Activated CD4-positive, alpha-beta T cell treated with anti-CD3 and anti-CD28 coated beads, Interleukin-2, amount 50 U/mL, for 48 hours (primary cell): ENCODE data around the gene TSNAXIP1.
"Not testable (repeated sequence)": the region's sequence is repeated elsewhere in the genome, so short reads cannot be mapped to it uniquely, and the experiment has no call there.

Experiments used
- DNase-seq, 2 experiments: peaks; one replicate each; pipeline ENCODE4 v3.0.0-alpha.2; 2020

The TSNAXIP1 gene

DNA sequence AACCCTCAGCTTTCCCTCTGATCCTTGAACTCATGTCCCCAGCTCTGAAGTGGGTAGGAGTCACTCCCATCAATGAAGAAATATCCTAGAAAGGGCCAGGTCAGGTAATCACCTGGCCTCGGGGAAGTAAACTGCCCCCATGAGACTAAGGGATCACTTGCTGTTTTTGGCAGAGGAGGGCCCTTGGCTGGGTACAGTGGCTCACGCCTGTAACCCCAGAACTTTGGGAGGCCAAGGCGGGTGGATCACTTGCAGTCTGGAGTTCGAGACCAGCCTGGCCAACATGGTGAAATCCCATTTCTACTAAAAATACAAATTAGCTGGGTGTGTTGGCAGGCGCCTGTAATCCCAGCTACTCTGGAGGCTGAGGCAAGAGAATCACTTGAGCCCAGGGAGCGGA is 57.4 kb downstream of the TSNAXIP1 start:
- not testable (repeated sequence) for DNase-seq

DNA sequence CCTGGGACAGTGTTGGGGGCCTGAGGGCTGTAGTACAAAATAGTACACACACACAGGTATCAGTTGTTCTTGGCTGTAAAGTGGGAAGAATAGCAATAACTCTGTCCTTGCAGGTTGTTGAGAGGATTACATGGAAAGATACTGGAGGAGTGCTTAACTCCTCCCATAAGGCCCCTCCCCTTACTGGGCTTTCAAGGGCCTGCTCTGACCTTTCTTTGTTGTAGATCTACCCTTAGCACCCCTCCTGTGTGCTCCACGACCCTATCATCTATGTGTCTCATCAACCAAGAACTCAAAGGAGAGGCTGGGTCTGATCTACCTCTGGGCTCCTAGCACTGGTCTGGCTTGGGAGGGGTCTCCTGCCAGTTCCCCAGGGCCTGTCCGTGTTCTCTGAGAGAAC is 57.9 kb downstream of the TSNAXIP1 start:
- DNase-seq = no peak

DNA sequence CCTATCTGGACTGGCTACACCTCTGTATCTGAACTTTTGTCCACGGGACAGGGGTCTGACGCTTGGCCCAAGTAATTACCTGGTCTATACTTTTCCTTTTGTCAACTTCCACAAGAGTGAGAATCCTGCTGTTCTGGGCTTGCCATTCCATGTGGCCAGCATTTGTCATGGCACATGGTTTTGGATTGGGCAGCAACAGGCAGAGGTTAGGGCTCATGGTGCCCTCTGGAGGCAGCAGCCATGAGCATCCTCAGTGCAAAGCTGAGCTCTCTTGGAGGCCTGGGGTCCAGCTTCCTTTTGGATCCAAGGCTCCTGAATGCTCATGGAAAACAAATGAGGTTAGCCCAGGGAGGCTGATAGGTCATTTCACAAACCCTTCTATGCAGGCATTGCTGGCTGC is 58.6 kb downstream of the TSNAXIP1 start:
- no peak for DNase-seq

DNA sequence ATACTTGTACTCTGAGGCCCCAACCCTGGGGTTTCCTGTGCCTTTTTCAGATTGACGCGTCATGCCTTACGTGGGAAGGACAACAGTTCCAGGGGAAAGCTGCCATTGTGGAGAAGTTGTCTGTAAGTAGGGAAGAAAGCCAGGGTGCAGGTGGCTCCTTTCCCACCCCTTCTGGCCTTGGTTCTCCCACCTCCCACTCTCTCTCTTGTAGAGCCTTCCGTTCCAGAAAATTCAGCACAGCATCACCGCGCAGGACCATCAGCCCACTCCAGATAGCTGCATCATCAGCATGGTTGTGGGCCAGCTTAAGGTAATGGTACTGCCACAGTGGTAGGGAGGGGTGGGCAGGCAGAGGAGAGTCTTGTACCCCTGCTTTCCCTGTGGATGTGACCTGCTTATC is 61.6 kb downstream of the TSNAXIP1 start:
- no peak for DNase-seq

DNA sequence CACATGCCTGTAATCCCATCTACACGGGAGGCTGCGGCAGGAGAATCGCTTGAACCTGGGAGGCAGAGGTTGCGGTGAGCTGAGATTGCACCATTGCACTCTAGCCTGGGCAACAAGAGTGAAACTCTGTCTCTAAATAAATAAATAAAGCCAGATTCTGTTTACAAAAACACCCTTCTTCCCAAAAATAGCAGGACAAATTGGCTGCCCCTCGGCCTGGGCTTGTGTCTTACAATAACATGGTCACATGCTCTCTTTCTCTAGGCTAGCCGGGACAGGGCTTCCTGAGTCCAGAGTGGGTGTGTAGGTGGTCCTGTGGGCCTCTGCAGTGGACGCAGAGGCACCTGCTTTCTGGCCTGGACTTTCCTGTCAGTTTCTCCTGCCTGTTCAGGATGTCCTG is 63.0 kb downstream of the TSNAXIP1 start:
- no peak for DNase-seq

DNA sequence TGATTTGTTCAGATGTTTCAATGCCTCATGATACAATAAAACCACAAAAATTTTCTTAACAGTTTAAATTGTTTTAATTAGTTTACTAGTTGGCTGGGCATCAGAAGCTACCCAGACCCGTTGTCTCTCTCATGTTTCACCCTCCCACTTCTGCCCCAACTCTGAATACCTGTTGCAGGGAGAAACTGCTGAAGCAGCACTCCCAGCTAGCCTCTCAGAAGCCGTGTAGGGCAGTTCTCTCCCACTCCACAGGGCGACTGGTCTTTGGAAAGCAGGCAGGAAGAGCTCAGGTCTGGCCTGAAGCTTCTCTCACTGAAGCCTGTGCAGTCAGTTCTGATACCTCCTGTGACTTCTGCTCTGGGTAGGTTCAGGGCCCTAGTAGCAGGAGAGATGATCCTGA is 64.6 kb downstream of the TSNAXIP1 start:
- DNase-seq = no peak

DNA sequence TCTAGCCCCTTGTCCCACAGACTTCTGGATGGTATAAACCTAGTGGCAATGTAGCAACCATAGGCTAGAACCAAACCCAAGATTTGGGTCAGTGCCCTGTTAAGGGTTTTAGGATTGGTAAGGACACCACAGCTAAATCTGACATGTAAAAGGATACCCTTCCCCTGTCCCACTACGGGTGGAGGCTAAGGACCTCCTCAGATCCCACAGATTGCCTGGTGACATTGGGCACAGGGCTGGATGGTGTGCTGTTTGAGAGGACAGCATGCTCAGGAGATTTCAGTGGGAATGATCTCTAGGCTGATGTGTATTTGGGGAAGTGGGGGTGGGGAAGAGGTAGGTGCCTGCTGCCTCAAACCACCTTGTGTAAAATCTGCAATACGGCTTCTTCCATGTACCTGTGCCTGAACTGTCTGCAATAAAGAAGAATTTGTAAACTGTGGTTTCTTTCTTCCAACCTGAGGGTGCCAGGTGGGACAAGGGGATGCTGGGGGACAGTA is 65.5 kb downstream of the TSNAXIP1 start:
- no peak for DNase-seq

DNA sequence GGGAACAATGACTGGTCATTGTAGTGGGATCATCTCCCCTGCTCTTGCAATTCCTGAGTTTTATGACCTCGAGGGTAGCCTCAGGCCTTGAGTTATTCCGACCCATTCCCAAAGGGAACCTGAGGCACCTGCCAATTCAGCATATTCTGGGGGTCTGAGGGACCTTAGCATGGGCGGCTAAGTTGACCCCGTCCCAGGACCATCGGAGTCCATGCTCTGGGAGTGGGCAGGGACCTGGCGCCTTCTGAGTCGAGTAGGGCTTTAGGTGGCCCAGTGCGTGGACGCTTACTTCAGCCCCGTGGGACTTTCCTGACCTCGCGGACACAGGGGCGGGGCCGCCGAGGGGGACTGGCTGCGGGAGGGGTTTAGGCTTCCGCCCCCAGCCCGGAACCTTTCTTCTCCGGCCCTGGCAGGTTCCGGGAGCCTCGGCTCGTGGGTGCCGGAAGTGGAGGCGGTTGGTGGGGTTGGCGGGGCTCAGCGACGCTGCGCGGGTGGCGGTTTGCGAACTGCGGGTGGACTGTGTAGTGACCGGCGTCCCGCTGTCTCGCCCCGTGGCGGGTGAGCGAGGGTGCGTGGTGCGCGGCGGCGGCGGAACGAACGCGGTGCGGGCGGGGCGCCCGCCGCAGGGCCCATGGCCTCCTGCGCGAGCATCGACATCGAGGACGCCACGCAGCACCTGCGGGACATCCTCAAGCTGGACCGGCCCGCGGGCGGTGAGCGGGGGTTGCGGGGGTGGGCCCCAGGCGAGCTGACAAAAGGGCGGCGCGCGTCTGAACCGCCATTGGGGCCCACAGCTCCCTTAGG is 66.1 kb downstream of the TSNAXIP1 start, which contains the start of gene EDC4:
TSS of gene EDC4 (plus strand) at position 422 of the 804 bp plus-strand sequence. CDS start at position 632, 210 bp downstream.
- DNase-seq = peak; percentile 91 to 93

DNA sequence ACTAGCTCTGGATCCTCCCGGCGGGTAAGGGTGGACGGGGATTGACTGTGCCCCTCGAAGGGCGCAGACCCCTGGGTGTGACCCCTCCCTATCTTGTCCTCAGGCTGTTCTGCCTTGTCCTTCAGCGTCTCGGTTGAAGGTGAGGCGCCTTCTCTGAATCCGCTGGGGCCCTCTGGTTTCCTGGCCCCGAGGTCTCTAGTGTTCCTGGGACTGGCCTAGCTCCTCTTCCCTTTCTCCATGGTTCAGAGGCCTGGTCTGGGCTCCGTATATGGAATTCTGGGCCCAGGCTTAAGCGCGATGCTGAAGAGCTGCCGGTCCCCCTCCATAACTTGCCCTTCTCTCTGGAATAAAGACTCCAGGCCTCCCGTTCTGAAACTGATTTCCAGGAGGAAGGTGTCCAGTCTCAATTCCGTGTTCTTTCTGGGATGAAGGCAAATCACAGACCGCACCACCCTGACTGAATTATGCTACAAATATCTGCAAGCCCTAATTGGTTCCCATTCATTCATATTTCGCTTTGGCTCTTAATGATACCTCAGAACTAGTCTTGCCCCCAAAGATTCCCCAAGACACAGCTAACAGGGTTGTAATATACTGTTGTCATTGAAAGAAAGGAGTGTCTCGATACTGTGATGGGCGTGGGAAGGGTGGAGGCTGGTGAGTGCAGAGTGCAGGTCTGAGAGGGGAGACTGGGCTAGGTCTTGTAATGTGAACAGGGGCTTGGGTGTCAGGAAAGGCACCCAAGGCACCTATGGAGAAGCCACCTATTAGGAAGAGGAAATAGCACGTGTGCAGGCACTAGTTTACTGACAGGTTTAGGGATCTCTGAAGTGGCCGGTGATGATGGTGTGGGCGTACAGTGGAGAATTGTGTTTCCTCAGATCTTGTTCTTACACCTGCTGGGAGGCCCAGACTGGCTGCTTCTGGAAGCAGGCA is 67.0 kb downstream of the TSNAXIP1 start:
- peak; percentile 16 to 23 for DNase-seq

DNA sequence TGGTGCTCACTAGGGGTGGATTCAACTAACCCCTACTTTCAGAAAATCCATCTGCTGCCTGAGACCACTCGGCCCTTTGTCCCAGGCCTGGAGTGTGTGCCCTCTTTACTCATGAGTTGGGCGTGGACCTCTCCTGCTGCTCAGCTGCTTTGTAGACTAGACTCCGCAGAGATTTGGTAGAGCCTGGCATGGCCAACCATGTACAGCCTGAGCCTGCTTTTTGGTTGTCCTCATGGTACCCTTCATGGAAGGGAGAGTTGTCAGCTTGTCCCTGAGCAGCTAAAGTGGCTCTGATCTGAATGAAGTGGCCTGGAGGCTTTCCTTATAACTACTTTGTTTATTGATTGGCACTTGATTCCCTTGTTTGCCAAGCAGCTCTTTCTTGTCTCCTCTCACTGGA is 67.7 kb downstream of the TSNAXIP1 start:
- no peak for DNase-seq

DNA sequence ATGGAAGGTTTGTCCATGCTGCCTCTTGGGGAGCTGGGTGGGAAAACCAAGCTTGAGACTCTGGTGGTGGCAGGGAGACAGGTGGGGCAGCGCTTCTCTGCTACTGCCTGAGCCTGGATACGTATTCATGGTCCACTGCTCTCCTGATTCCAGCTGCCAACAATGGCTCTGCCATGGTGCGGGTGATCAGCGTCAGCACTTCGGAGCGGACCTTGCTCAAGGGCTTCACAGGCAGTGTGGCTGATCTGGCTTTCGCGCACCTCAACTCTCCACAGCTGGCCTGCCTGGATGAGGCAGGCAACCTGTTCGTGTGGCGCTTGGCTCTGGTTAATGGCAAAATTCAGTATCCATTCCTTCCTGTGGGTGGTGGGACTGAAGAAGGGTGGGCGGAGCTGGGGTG is 70.4 kb downstream of the TSNAXIP1 start:
- no peak for DNase-seq
